Esophagus squamous epithelium (tissue), 5 donors: ENCODE results near the gene LRP4. TPM values are rescaled to one million over a fixed set of nuclear protein-coding genes. Genes with fewer than 3 reads are reported as not detected.

ENCODE experiments used
- DNase-seq: peaks from one replicate; lab custom pipeline; 2025; lab: John Stamatoyannopoulos, UW
- H3K27ac ChIP-seq, 4 donors: fragments of 200-600 bp; sonication (generic); one replicate each; pipeline ENCODE4 v1.5.1; 2016 to 2019; ENCODE audit warnings: mild to moderate bottlenecking in 1 of 4
- H3K27me3 ChIP-seq, 4 donors: fragments of 200-600 bp; sonication (generic); 1 replicate in 3 of 4; 2 replicates in 1 of 4; pipeline versions ENCODE4 v1.5.1 to v1.6.0; 2017 to 2021; ENCODE audit warnings: antibody characterized with exemption in 1 of 4
- H3K36me3 ChIP-seq, 3 donors: fragments of 200-600 bp; sonication (generic); one replicate each; pipeline ENCODE4 v1.5.1; 2016 to 2019
- H3K4me1 ChIP-seq, 3 donors: fragments of 200-600 bp; sonication (generic); one replicate each; pipeline ENCODE4 v1.5.1; 2017 to 2019
- H3K4me3 ChIP-seq, 4 donors: fragments of 200-600 bp; sonication (generic); 1 replicate in 3 of 4; 2 replicates in 1 of 4; pipeline ENCODE4 v1.5.1; 2016 to 2019; ENCODE audit warnings: mild to moderate bottlenecking in 2 of 4, moderate library complexity in 1 of 4
- H3K9me3 ChIP-seq, 3 donors: fragments of 200-600 bp; sonication (generic); one replicate each; pipeline ENCODE4 v1.5.1; 2016 to 2019
- POLR2A ChIP-seq, 4 donors: fragments of 450-650 bp; IDR thresholded peaks; one replicate each; pipeline ENCODE4 v1.6.1; 2017; ENCODE audit warnings: antibody characterized with exemption in 4 of 4, mild to moderate bottlenecking in 4 of 4, moderate library complexity in 3 of 4
- WGBS, 2 donors: methylation state at CpG; one replicate each; pipeline ENCODE4 v1.1.5; 2018; 5-methylcytosine and 5-hydroxymethylcytosine counted together
- intact Hi-C: fragments of 100-400 bp; cut with DNase I; formaldehyde crosslinking; loops from one replicate; pipeline ENCODE4 v1.15.0; 2022
- total RNA-seq, 4 donors: library from RNA; depleted of rRNA; stranded (reverse); fragments of >200 nt; gene quantifications; one replicate each; pipeline ENCODE4 v1.1.0, GENCODE V29; 2016
- TF ChIP-seq, protein P1 (sequence below), 6 experiments: fragments of 450-650 bp in 4 of 6; fragments of 200-600 bp in 2 of 6; sonication (generic) in 2 of 6; IDR thresholded peaks; one replicate each; pipeline ENCODE4 v1.5.1; 2016 to 2019; ENCODE audit warnings: antibody characterized with exemption in 6 of 6, mild to moderate bottlenecking in 4 of 6, moderate library complexity in 4 of 6
- donor health status: DM: yes; HTN: yes; CAD: no.

LRP4 gene
- total RNA-seq, 4 donors from 2014 or later = 2.5 to 9.5 (median 5.9) TPM

DNA sequence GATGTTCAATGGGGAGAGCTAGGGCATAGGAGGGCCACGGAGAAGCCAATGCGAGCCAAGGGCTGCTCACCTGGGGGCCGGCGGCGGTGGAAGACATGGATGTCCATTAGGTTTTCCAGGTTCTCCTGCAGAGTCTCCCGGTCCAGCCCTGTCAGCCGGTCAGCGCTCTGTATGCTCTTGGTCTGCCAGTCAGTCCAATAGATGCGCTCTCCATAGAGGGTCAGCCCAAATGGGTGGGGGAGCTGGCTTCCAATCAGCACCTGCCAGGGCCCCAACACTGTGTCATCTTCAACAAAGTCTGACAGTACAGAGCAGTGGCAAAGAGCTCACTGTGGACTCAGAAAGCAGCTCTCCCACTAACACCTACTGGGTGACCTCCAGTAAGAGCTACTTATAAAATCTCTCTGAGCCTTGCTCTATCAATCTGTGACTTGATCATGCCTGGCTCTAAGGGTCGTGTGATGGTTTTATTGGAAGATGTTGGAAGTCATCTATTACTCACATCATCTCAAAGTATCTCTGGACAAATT is 39.2 kb downstream of the LRP4 start:
- Histone ChIP-seq H3K27me3 (no peaks in the 10 kb centered on the region), H3K4me1 (no peaks in the 10 kb centered on the region), H3K9me3 (no peaks in the 10 kb centered on the region), H3K27ac (no peak overlapping the region), H3K4me3 (no peak overlapping the region), H3K36me3 (peaks cover 0 to 93% (median 4%) of the 10 kb centered on the region in 3 donors)
- 95 to 96% methylated on average over 7 to 10 of the region's 10 CpGs for WGBS, 2 donors
- TF ChIP-seq, protein P1, sequence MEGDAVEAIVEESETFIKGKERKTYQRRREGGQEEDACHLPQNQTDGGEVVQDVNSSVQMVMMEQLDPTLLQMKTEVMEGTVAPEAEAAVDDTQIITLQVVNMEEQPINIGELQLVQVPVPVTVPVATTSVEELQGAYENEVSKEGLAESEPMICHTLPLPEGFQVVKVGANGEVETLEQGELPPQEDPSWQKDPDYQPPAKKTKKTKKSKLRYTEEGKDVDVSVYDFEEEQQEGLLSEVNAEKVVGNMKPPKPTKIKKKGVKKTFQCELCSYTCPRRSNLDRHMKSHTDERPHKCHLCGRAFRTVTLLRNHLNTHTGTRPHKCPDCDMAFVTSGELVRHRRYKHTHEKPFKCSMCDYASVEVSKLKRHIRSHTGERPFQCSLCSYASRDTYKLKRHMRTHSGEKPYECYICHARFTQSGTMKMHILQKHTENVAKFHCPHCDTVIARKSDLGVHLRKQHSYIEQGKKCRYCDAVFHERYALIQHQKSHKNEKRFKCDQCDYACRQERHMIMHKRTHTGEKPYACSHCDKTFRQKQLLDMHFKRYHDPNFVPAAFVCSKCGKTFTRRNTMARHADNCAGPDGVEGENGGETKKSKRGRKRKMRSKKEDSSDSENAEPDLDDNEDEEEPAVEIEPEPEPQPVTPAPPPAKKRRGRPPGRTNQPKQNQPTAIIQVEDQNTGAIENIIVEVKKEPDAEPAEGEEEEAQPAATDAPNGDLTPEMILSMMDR (IDR thresholded peaks at IDR 0.05) = no peak
- TF ChIP-seq POLR2A (IDR thresholded peaks at IDR 0.05) = no peak
- DNase-seq = no peak
- intact Hi-C loops = no loop called here

GRCh38 chr11:46877580-46877979 is 40.8 kb downstream of the LRP4 start:
- Histone ChIP-seq H3K27me3 (no peaks in the 10 kb centered on the region), H3K4me1 (no peaks in the 10 kb centered on the region), H3K36me3 (peaks cover 0 to 95% (median 4%) of the 10 kb centered on the region in 3 donors), H3K9me3 (no peaks in the 10 kb centered on the region), H3K4me3 (no peak overlapping the region), H3K27ac (no peak overlapping the region)
- 100% methylated on average over 1 of the region's 1 CpG for WGBS, 2 donors
- no peak for DNase-seq
- TF ChIP-seq POLR2A (IDR thresholded peaks at IDR 0.05) = no peak
- TF ChIP-seq, protein P1 (IDR thresholded peaks at IDR 0.05) = no peak
- intact Hi-C loops = no loop called here

- Histone ChIP-seq H3K27me3 (no peaks in the 10 kb centered on the region), H3K36me3 (peaks cover 0 to 95% (median 4%) of the 10 kb centered on the region in 3 donors), H3K4me3 (no peak overlapping the region), H3K27ac (no peak overlapping the region), H3K9me3 (no peaks in the 10 kb centered on the region), H3K4me1 (no peaks in the 10 kb centered on the region)
- TF ChIP-seq, protein P1 (IDR thresholded peaks at IDR 0.05) = no peak
- TF ChIP-seq POLR2A (IDR thresholded peaks at IDR 0.05) = no peak
- DNase-seq = no peak
- intact Hi-C loops = no loop called here
- WGBS, 2 donors = 89 to 92% methylated on average over 9 to 11 of the region's 11 CpGs
Measured at GRCh38 chr11:46876471-46876870, 41.9 kb downstream of the LRP4 start.

DNA sequence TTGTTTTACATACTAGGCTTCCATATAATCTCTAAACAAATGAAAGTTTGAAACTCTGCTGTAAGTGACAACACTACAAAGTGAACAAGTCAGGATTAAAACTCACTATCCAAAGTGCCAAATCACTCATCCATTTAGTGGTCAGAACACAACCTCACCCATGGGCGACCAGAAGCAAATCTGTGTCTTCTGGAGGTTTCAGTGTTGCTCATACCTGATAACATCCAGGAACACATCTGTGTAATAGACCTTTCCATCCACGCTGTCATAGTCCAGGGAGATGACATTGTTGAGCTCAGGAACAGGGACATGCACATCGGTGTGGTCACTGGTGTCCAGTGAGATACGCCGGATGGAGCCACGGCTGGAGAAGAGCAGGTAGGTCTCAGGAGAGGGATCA is 43.8 kb downstream of the LRP4 start:
- no peaks in the 10 kb centered on the region for H3K27me3 ChIP-seq
- H3K9me3 ChIP-seq = no peaks in the 10 kb centered on the region
- no peak overlapping the region for H3K4me3 ChIP-seq
- H3K36me3 ChIP-seq = peaks cover 0 to 92% (median 4%) of the 10 kb centered on the region in 3 donors
- 73 to 79% methylated on average over 2 of the region's 6 CpGs for WGBS, 2 donors
- no peak for DNase-seq
- intact Hi-C loops = no loop called here
- no peaks in the 10 kb centered on the region for H3K4me1 ChIP-seq
- H3K27ac ChIP-seq = no peak overlapping the region
- TF ChIP-seq, protein P1 (IDR thresholded peaks at IDR 0.05) = no peak

GRCh38 chr11:46868912-46869311 is 49.4 kb downstream of the LRP4 start:
- TF ChIP-seq, protein P1 (IDR thresholded peaks at IDR 0.05) = no peak
- no peak for TF ChIP-seq POLR2A (IDR thresholded peaks at IDR 0.05)
- DNase-seq = no peak

More at GRCh38 chr11:46868912-46869311, 49.4 kb downstream of the LRP4 start:
- Histone ChIP-seq H3K4me3 (no peak overlapping the region), H3K27me3 (no peaks in the 10 kb centered on the region), H3K4me1 (no peaks in the 10 kb centered on the region), H3K36me3 (peaks cover 0 to 89% (median 0%) of the 10 kb centered on the region in 3 donors), H3K27ac (no peak overlapping the region), H3K9me3 (no peaks in the 10 kb centered on the region)
- intact Hi-C loops = no loop called here
- 77 to 87% methylated on average over 6 of the region's 6 CpGs for WGBS, 2 donors
